ENCODE data around the gene LRPPRC. TPM values are rescaled to one million over a fixed set of nuclear protein-coding genes. Genes with fewer than 3 reads are reported as not detected.

Gene LRPPRC
- total and polyA plus RNA-seq, 2 donors (not counting 3 experiments of a cell fraction or from before 2014, with no cell fraction given) = 22.6 to 94.0 TPM

DNA sequence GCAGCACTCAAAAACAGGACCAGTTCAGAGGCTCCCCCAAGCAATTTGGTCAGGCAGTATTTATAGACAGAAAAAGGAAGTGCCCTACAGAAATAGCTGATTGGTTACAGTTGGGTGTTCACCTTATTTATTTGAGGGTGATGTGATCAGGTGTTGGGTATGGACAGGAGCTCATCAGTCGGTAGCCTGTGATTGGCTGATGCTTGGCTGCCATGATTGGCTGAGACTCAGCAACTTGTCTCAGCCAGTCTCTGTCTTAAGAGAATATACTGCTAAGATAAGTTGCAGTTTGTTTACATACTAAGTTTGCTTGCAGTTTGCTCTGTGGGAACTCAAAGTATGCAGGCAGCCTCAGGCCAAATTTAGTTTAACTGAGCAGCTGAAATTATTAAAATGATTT is 147.6 kb downstream of the LRPPRC start:
- H3K9ac ChIP-seq (replicated peaks; ENCODE audit: extremely low read depth, insufficient read depth, low read length) = no peak overlapping the region
- H3K79me2 ChIP-seq (ENCODE audit: control insufficient read depth, insufficient read depth, low read length) = no peaks in the 10 kb centered on the region
- no peaks in the 10 kb centered on the region for H3K36me3 ChIP-seq (ENCODE audit: control insufficient read depth in 2 of 2, extremely low read depth in 1 of 2, insufficient read depth in 2 of 2, low read length in 2 of 2)
- no peaks in the 10 kb centered on the region for H4K20me1 ChIP-seq (replicated peaks; ENCODE audit: control insufficient read depth, extremely low read depth, insufficient read depth, low read length)
- H3K4me3 ChIP-seq (replicated peaks in 1 of 3; ENCODE audit: insufficient read depth in 1 of 3, low read depth in 1 of 3, low read length in 3 of 3) = no peak overlapping the region
- H2AFZ ChIP-seq (ENCODE audit: low read depth, low read length) = no peak overlapping the region
- no peak overlapping the region for H3K27ac ChIP-seq (ENCODE audit: insufficient read depth, low read depth, low read length)
- peaks cover 4 to 5% of the 10 kb centered on the region in 2 experiments for H3K27me3 ChIP-seq (ENCODE audit: control insufficient read depth in 2 of 2, insufficient read depth in 2 of 2, low read length in 2 of 2)
- FAIRE-seq = no peak
- no peak for DNase-seq (ENCODE audit: low read depth, low spot score)
- no peaks in the 10 kb centered on the region for H3K4me1 ChIP-seq (ENCODE audit: control insufficient read depth, extremely low read depth, insufficient read depth, low read length)
- dilution Hi-C loops (cut with MboI; ENCODE audit: extremely low pct_ligation_motif_present, low sequenced_read_pairs) (no loop called here), intact Hi-C loops (cut with micrococcal nuclease) (no loop called here)
- TF ChIP-seq POLR2A (IDR thresholded peaks at IDR 0.05; ENCODE audit: low read depth, low read length) (no peak), JUN (IDR thresholded peaks at IDR 0.05; ENCODE audit: borderline replicate concordance, insufficient read depth, insufficient read length, low read depth) (no peak), GATA2 (IDR thresholded peaks at IDR 0.05; ENCODE audit: insufficient read depth, insufficient read length, low read depth, low read length) (no peak), FOS (IDR thresholded peaks at IDR 0.05; ENCODE audit: borderline replicate concordance, insufficient read depth, low read length) (no peak), POLR2AphosphoS5 (IDR thresholded peaks at IDR 0.05; ENCODE audit: insufficient read depth, low read depth, low read length) (no peak), MYC (IDR thresholded peaks at IDR 0.05; ENCODE audit: low read depth, low read length) (no peak), EZH2 (IDR thresholded peaks at IDR 0.05; ENCODE audit: borderline replicate concordance, low read depth, low read length, severe bottlenecking) (no peak)
- TF ChIP-seq, protein P1, sequence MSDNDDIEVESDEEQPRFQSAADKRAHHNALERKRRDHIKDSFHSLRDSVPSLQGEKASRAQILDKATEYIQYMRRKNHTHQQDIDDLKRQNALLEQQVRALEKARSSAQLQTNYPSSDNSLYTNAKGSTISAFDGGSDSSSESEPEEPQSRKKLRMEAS (IDR thresholded peaks at IDR 0.05; ENCODE audit: insufficient read depth, insufficient read length) = no peak
- TF ChIP-seq, protein P2, sequence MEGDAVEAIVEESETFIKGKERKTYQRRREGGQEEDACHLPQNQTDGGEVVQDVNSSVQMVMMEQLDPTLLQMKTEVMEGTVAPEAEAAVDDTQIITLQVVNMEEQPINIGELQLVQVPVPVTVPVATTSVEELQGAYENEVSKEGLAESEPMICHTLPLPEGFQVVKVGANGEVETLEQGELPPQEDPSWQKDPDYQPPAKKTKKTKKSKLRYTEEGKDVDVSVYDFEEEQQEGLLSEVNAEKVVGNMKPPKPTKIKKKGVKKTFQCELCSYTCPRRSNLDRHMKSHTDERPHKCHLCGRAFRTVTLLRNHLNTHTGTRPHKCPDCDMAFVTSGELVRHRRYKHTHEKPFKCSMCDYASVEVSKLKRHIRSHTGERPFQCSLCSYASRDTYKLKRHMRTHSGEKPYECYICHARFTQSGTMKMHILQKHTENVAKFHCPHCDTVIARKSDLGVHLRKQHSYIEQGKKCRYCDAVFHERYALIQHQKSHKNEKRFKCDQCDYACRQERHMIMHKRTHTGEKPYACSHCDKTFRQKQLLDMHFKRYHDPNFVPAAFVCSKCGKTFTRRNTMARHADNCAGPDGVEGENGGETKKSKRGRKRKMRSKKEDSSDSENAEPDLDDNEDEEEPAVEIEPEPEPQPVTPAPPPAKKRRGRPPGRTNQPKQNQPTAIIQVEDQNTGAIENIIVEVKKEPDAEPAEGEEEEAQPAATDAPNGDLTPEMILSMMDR (IDR thresholded peaks at IDR 0.05; ENCODE audit: extremely low read depth in 1 of 2, insufficient read depth in 1 of 2, low read depth in 1 of 2, low read length in 2 of 2) = no peak
- no TSS peak for BruUV-seq (replicated peaks)
- H3K9me3 ChIP-seq (replicated peaks; ENCODE audit: control insufficient read depth, insufficient read depth, low read length) = no peaks in the 10 kb centered on the region
- POLR2A ChIA-PET = interaction anchor here (0.7 kb wide), 1 partner anchor 47 kb away, joined by 9 read pairs; no protein-coding TSS in a partner anchor
- H3K9me1 ChIP-seq (replicated peaks; ENCODE audit: control insufficient read depth, extremely low read depth, insufficient read depth, low read length) = no peaks in the 10 kb centered on the region
- no peak overlapping the region for H3K4me2 ChIP-seq (ENCODE audit: insufficient read depth, low read length)
- CTCF ChIA-PET = interaction anchor here (2.7 kb wide), 1 partner anchor 29 kb away, joined by 9 read pairs; no protein-coding TSS in a partner anchor
